ENCODE data around the gene KRTAP19-8. TPM values are rescaled to one million over a fixed set of nuclear protein-coding genes. Genes with fewer than 3 reads are reported as not detected.

KRTAP19-8 gene
- total and polyA plus RNA-seq, 4 donors: not detected

GRCh38 chr21:31072533-31072932, 34.3 kb upstream of the KRTAP19-8 start:
- no peak overlapping the region for H3K27ac ChIP-seq (ENCODE audit: low read depth in 1 of 2, low read length in 2 of 2)

GRCh38 chr21:31064803-31065202, 26.5 kb upstream of the KRTAP19-8 start:
- no peak for DNase-seq (ENCODE audit: low spot score)
- no peak for TF ChIP-seq GABPA (IDR thresholded peaks at IDR 0.05 in 1 of 2, conservative IDR thresholded peaks at IDR 0.05 in 1 of 2)

More at GRCh38 chr21:31072533-31072932, 34.3 kb upstream of the KRTAP19-8 start:
- no peak overlapping the region for H3K9ac ChIP-seq (ENCODE audit: low read depth in 1 of 2, low read length in 2 of 2)
- no peaks in the 10 kb centered on the region for H3K9me3 ChIP-seq (ENCODE audit: control insufficient read depth in 4 of 4, low read length in 3 of 4)
- H3K27me3 ChIP-seq (ENCODE audit: control insufficient read depth in 4 of 4, insufficient read depth in 4 of 4, low read length in 3 of 4): no peaks in the 10 kb centered on the region
- DNase-seq (ENCODE audit: low spot score): no peak
- 53% methylated on average over 4 of the region's 4 CpGs for WGBS
- H3K4me1 ChIP-seq (ENCODE audit: control insufficient read depth in 4 of 4, insufficient read depth in 4 of 4, low read length in 3 of 4): no peaks in the 10 kb centered on the region
- TF ChIP-seq EGR1 (IDR thresholded peaks at IDR 0.05; ENCODE audit: low read depth in 2 of 2): no peak
- TF ChIP-seq TAF1 (conservative IDR thresholded peaks at IDR 0.05): no peak
- TF ChIP-seq, protein P1, sequence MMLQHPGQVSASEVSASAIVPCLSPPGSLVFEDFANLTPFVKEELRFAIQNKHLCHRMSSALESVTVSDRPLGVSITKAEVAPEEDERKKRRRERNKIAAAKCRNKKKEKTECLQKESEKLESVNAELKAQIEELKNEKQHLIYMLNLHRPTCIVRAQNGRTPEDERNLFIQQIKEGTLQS (IDR thresholded peaks at IDR 0.05): no peak
- TF ChIP-seq RAD21 (IDR thresholded peaks at IDR 0.05): no peak
- no peak for TF ChIP-seq RXRA (IDR thresholded peaks at IDR 0.05)
- no peak for TF ChIP-seq HNF4G (IDR thresholded peaks at IDR 0.05)
- no peak for TF ChIP-seq GABPA (IDR thresholded peaks at IDR 0.05 in 1 of 2, conservative IDR thresholded peaks at IDR 0.05 in 1 of 2)
- no peak for TF ChIP-seq JUND (IDR thresholded peaks at IDR 0.05)
- TF ChIP-seq HNF4A (conservative IDR thresholded peaks at IDR 0.05): no peak
- TF ChIP-seq YY1 (IDR thresholded peaks at IDR 0.05): no peak
- TF ChIP-seq MAX (IDR thresholded peaks at IDR 0.05): no peak
- TF ChIP-seq, protein P2, sequence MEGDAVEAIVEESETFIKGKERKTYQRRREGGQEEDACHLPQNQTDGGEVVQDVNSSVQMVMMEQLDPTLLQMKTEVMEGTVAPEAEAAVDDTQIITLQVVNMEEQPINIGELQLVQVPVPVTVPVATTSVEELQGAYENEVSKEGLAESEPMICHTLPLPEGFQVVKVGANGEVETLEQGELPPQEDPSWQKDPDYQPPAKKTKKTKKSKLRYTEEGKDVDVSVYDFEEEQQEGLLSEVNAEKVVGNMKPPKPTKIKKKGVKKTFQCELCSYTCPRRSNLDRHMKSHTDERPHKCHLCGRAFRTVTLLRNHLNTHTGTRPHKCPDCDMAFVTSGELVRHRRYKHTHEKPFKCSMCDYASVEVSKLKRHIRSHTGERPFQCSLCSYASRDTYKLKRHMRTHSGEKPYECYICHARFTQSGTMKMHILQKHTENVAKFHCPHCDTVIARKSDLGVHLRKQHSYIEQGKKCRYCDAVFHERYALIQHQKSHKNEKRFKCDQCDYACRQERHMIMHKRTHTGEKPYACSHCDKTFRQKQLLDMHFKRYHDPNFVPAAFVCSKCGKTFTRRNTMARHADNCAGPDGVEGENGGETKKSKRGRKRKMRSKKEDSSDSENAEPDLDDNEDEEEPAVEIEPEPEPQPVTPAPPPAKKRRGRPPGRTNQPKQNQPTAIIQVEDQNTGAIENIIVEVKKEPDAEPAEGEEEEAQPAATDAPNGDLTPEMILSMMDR (IDR thresholded peaks at IDR 0.05; ENCODE audit: low read depth, low read length, missing input control): no peak
- no peak for TF ChIP-seq SP1 (IDR thresholded peaks at IDR 0.05)
- no peak for TF ChIP-seq NR2F2 (IDR thresholded peaks at IDR 0.05)
- no peaks in the 10 kb centered on the region for H3K36me3 ChIP-seq (ENCODE audit: control insufficient read depth in 4 of 4, insufficient read depth in 3 of 4, low read depth in 1 of 4, low read length in 3 of 4)
- H3K4me3 ChIP-seq (ENCODE audit: low read depth in 1 of 3, low read length in 3 of 3): no peak overlapping the region

GRCh38 chr21:31052489-31053142, 14.3 kb upstream of the KRTAP19-8 start:
- H3K27me3 ChIP-seq (ENCODE audit: control insufficient read depth in 4 of 4, insufficient read depth in 4 of 4, low read length in 3 of 4): no peaks in the 10 kb centered on the region
- no peak overlapping the region for H3K4me3 ChIP-seq (ENCODE audit: low read depth in 1 of 3, low read length in 3 of 3)
- 76% methylated on average over 5 of the region's 5 CpGs for WGBS
- H3K9ac ChIP-seq (ENCODE audit: low read depth in 1 of 2, low read length in 2 of 2): no peak overlapping the region
- no peaks in the 10 kb centered on the region for H3K36me3 ChIP-seq (ENCODE audit: control insufficient read depth in 4 of 4, insufficient read depth in 3 of 4, low read depth in 1 of 4, low read length in 3 of 4)
- H3K4me1 ChIP-seq (ENCODE audit: control insufficient read depth in 4 of 4, insufficient read depth in 4 of 4, low read length in 3 of 4): no peaks in the 10 kb centered on the region
- DNase-seq (ENCODE audit: low spot score): no peak
- H3K9me3 ChIP-seq (ENCODE audit: control insufficient read depth in 4 of 4, low read length in 3 of 4): peaks cover 0 to 1% (median 0%) of the 10 kb centered on the region in 4 donors
- no peak overlapping the region for H3K27ac ChIP-seq (ENCODE audit: low read depth in 1 of 2, low read length in 2 of 2)
- TF ChIP-seq, protein P1 (IDR thresholded peaks at IDR 0.05): no peak
- TF ChIP-seq FOXA2 (IDR thresholded peaks at IDR 0.05) (no peak), JUND (IDR thresholded peaks at IDR 0.05) (no peak), ZBTB33 (IDR thresholded peaks at IDR 0.05) (no peak), NR2F2 (IDR thresholded peaks at IDR 0.05) (no peak), MAX (IDR thresholded peaks at IDR 0.05) (no peak), RXRA (IDR thresholded peaks at IDR 0.05) (no peak), RAD21 (IDR thresholded peaks at IDR 0.05) (no peak), EGR1 (IDR thresholded peaks at IDR 0.05; ENCODE audit: low read depth in 2 of 2) (no peak), HNF4A (conservative IDR thresholded peaks at IDR 0.05) (no peak), HNF4G (IDR thresholded peaks at IDR 0.05) (no peak), TAF1 (conservative IDR thresholded peaks at IDR 0.05) (no peak), SP1 (IDR thresholded peaks at IDR 0.05) (no peak), GABPA (IDR thresholded peaks at IDR 0.05 in 1 of 2, conservative IDR thresholded peaks at IDR 0.05 in 1 of 2) (no peak)
- TF ChIP-seq, protein P2 (IDR thresholded peaks at IDR 0.05; ENCODE audit: low read depth, low read length, missing input control): no peak

More at GRCh38 chr21:31064803-31065202, 26.5 kb upstream of the KRTAP19-8 start:
- H3K9me3 ChIP-seq (ENCODE audit: control insufficient read depth in 4 of 4, low read length in 3 of 4): no peaks in the 10 kb centered on the region
- H3K4me3 ChIP-seq (ENCODE audit: low read depth in 1 of 3, low read length in 3 of 3): no peak overlapping the region
- no peaks in the 10 kb centered on the region for H3K4me1 ChIP-seq (ENCODE audit: control insufficient read depth in 4 of 4, insufficient read depth in 4 of 4, low read length in 3 of 4)
- H3K36me3 ChIP-seq (ENCODE audit: control insufficient read depth in 4 of 4, insufficient read depth in 3 of 4, low read depth in 1 of 4, low read length in 3 of 4): no peaks in the 10 kb centered on the region
- H3K27me3 ChIP-seq (ENCODE audit: control insufficient read depth in 4 of 4, insufficient read depth in 4 of 4, low read length in 3 of 4): peaks cover 0 to 2% (median 0%) of the 10 kb centered on the region in 4 donors
- WGBS: 69% methylated on average over 3 of the region's 3 CpGs
- H3K9ac ChIP-seq (ENCODE audit: low read depth in 1 of 2, low read length in 2 of 2): no peak overlapping the region
- H3K27ac ChIP-seq (ENCODE audit: low read depth in 1 of 2, low read length in 2 of 2): no peak overlapping the region
